SU-DHL-6 (cell line): ENCODE data around the gene TULP3.

ENCODE experiments used
- EZH2phosphoT487 ChIP-seq: fragments of 200-600 bp; sonication (generic), shearing (Covaris generic); conservative IDR thresholded peaks from 2 replicates; pipeline ENCODE4 v1.6.1; 2018; ENCODE audit warnings: mild to moderate bottlenecking, antibody characterized with exemption, low read length, moderate library complexity, mixed read lengths
- TF ChIP-seq, protein P1 (sequence below): fragments of 200-600 bp; sonication (generic); IDR thresholded peaks from one replicate; pipeline ENCODE4 v1.5.1; 2017; ENCODE audit warnings: antibody characterized with exemption, mild to moderate bottlenecking, low read length, moderate library complexity; ENCODE audit not compliant: insufficient read depth, poor library complexity, severe bottlenecking

DNA sequence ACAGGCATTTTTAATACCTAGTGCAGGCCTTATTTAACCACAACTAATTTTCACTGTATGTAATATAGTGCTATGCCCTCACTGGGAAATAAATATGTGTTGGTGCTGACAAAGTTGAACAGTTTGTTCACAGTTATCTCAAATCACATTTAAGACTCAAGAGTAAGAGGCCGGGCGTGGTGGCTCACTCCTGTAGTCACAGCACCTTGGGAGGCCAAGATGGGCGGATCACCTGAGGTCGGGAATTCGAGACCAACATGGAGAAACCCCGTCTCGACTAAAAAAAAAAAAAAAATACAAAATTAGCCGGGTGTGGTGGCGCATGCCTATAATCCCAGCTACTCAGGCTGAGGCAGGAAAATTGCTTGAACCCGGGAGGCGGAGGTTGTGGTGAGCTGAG is 45.6 kb downstream of the TULP3 start:
- TF ChIP-seq, protein P1, sequence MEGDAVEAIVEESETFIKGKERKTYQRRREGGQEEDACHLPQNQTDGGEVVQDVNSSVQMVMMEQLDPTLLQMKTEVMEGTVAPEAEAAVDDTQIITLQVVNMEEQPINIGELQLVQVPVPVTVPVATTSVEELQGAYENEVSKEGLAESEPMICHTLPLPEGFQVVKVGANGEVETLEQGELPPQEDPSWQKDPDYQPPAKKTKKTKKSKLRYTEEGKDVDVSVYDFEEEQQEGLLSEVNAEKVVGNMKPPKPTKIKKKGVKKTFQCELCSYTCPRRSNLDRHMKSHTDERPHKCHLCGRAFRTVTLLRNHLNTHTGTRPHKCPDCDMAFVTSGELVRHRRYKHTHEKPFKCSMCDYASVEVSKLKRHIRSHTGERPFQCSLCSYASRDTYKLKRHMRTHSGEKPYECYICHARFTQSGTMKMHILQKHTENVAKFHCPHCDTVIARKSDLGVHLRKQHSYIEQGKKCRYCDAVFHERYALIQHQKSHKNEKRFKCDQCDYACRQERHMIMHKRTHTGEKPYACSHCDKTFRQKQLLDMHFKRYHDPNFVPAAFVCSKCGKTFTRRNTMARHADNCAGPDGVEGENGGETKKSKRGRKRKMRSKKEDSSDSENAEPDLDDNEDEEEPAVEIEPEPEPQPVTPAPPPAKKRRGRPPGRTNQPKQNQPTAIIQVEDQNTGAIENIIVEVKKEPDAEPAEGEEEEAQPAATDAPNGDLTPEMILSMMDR, result no peak
- TF ChIP-seq EZH2phosphoT487, result no peak
